VCaP (cell line): ENCODE measurements around the gene ROCK1.

Experiments used
- H3K27ac ChIP-seq: fragments of 450-650 bp; 2 replicates; pipeline ENCODE4 v1.5.1; 2017
- CTCF ChIP-seq: fragments of 450-650 bp; conservative IDR thresholded peaks from 2 replicates; pipeline ENCODE4 v1.5.1; 2017; ENCODE audit warnings: mild to moderate bottlenecking, moderate library complexity

ROCK1 gene

DNA sequence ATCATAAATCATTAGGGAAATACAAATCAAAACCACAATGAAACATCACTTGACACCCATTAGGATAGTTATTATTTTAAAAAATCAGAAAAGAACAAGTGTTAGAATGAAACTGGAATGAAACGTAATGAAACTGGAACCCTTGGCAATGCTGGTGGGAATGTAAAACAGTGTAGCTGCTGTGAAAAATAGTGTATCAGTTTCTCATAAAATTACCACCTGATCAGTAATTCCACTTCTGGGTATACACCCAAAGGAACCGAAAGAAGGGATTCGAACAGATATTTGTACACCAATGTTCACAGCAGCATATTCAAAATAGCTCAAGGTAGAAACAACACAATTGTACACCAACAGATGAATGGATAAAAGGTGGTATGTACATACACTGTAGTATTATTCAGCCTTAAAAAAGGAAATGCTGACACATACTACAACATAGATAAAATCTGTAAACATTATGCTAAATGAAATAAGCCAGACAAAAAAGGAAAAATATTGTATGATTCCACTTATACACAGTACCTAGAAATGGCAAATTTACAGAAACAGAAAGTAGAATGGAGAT, 27.0 kb downstream of the ROCK1 start:
- H3K27ac ChIP-seq, result no peak overlapping the region
- TF ChIP-seq CTCF, result no peak

DNA sequence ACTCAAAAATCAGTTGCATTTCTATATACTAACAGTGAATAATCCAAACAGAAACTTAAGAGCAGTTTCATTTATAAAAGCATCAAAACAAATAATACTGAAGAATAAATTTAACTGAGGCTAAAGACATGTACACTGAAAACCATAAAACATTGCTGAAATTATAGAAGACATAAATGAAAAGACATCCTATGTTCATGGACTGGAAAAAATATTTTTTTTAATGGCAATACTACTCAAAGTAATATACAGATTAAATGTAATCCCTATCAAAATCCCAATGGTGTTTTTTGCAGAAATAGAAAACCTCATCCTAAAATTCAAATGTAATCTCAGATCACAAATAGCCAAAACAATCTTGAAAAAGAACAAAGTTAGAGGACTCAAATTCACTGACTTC, 28.6 kb downstream of the ROCK1 start:
- TF ChIP-seq CTCF, result no peak
- H3K27ac ChIP-seq, result no peak overlapping the region

GRCh38 chr18:21081426-21081825, 30.2 kb downstream of the ROCK1 start:
- H3K27ac ChIP-seq, result no peak overlapping the region
- TF ChIP-seq CTCF, result no peak

DNA sequence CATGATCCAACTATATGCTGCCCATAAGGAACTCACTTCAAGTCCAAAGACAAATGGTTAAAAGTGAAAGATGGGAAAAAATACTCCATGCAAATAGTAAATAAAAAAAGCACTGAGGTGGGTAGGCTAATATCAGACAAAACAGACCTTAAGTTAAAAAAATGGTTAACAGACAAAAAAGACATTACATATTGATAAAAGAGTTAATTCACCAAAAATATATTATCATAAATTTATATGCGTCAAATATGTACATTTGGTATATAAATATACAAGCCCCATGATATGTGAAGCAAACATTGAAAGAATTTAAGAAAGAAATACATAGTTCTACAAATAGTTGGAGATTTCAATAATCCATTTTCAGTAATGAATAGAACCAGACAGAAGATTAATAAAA, 31.0 kb downstream of the ROCK1 start:
- TF ChIP-seq CTCF, result no peak
- H3K27ac ChIP-seq, result no peak overlapping the region

DNA sequence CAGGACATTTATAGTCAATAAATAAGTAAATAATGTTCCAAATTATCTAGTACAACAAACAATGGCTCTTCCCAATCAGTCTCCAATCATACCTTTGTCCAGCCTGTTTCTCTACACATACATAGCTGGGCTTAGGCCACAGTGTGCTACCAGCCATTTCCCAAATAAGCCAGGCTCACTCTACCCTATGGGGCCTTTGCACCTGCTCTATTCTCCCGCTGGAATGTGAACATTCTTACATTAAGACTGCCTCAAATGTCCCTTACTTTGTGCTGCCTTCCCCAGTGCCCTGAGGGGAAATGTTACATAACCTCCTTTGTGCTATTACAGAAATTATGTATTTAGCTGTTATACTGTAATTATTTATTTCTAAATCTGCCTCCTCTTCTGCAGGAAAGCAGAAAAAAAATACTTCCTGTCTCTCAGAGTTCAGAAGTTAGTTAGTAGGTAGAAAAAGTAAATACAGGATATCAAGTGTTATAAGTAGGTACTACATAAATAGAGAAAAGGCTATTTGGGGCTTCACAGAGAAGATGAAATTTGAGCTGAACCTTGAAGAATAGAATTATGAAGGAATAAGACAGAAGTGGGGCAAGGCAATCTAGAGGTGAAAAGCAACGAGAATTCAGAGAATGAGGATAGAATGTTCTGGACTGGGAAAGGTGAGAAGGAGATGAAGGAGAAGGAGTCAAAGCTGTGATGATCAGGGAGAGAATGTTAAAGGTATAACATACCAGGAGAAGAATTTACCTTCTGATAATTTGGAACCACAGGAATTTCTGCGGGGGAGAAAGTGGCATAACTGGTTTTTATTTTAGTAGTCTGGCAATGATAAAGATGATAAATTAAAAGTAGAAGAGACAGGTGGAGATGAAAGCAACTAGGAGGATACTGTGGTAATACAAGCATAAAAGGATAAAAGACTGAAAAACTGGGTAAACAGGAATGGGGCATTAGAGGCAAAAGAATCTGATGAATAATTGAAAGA, 37.0 kb downstream of the ROCK1 start:
- peak overlapping the region; percentile 84 for H3K27ac ChIP-seq
- no peak for TF ChIP-seq CTCF

GRCh38 chr18:21073180-21073579, 38.4 kb downstream of the ROCK1 start:
- TF ChIP-seq CTCF, result no peak
- peak overlapping the region; percentile 84 for H3K27ac ChIP-seq

GRCh38 chr18:21071071-21071470, 40.5 kb downstream of the ROCK1 start:
- no peak for TF ChIP-seq CTCF
- no peak overlapping the region for H3K27ac ChIP-seq
